Right lobe of liver (tissue), 6 donors: ENCODE measurements around the gene FER. TPM values are rescaled to one million over a fixed set of nuclear protein-coding genes. Genes with fewer than 3 reads are reported as not detected.
"Not testable (repeated sequence)": the region's sequence is repeated elsewhere in the genome, so short reads cannot be mapped to it uniquely, and the experiment has no call there.

Experiments used
- ATAC-seq, 4 donors: fragments of 200-7000 bp; cut with Tn5 transposase; one replicate each; pipeline ENCODE4 v1.9.1; 2020; ENCODE audit warnings: mild to moderate bottlenecking in 4 of 4, moderate library complexity in 4 of 4
- DNase-seq, 3 donors: peaks; one replicate each; pipeline ENCODE4 v3.0.0-alpha.2; 2020
- H3K27ac ChIP-seq, 3 donors: fragments of 200-600 bp; one replicate each; pipeline ENCODE4 v1.8.0; 2022
- H3K27me3 ChIP-seq, 2 donors: fragments of 200-600 bp; one replicate each; pipeline ENCODE4 v1.8.0; 2022
- H3K36me3 ChIP-seq, 4 donors: fragments of 200-600 bp; sonication (generic) in 1 of 4; one replicate each; pipeline versions ENCODE4 v1.5.1 to v1.8.0; 2017 to 2022; ENCODE audit warnings: control low read depth in 1 of 4
- H3K4me1 ChIP-seq, 4 donors: fragments of 200-600 bp; sonication (generic) in 1 of 4; one replicate each; pipeline versions ENCODE4 v1.5.1 to v1.8.0; 2017 to 2022; ENCODE audit warnings: control low read depth in 1 of 4
- H3K4me3 ChIP-seq, 3 donors: fragments of 200-600 bp; one replicate each; pipeline ENCODE4 v1.8.0; 2022
- H3K9me3 ChIP-seq, 4 donors: fragments of 200-600 bp; sonication (generic) in 1 of 4; one replicate each; pipeline versions ENCODE4 v1.5.1 to v1.8.0; 2017 to 2022; ENCODE audit warnings: control low read depth in 1 of 4
- POLR2A ChIP-seq: fragments of 450-650 bp; IDR thresholded peaks from one replicate; pipeline ENCODE4 v1.6.1; 2017; ENCODE audit warnings: antibody characterized with exemption, mild to moderate bottlenecking
- WGBS: methylation state at CpG from one replicate; pipeline ENCODE4 v1.1.6; 2018; ENCODE audit warnings: low coverage, low lambda C conversion rate; ENCODE audit not compliant: insufficient coverage; ENCODE audit errors: missing lambda C conversion rate; 5-methylcytosine and 5-hydroxymethylcytosine counted together
- intact Hi-C, 2 donors: fragments of 100-400 bp; cut with DNase I; formaldehyde crosslinking; loops; one replicate each; pipeline versions ENCODE4 v1.11.2 to v1.14.1; 2022
- total RNA-seq, 6 experiments: library from RNA; depleted of rRNA in 2 of 6; stranded (reverse); fragments of >200 nt in 2 of 6; fragmentation: NEBNext Ultra II Directional in 3 of 6; extraction: Animal tissue kit (Norgen Biotek cat#: 25700) in 3 of 6; gene quantifications; one replicate each; pipeline versions ENCODE4 v1.1.0 to v1.2.4, GENCODE V29; 2016 to 2023
- TF ChIP-seq, protein P1 (sequence below), 4 donors: fragments of 200-600 bp in 3 of 4; fragments of 450-650 bp in 1 of 4; IDR thresholded peaks; one replicate each; pipeline versions ENCODE4 v1.5.1 to v1.8.0; 2016 to 2022; ENCODE audit warnings: antibody characterized with exemption in 4 of 4, mild to moderate bottlenecking in 2 of 4
- donor health status: DM: no; HTN: yes; CAD: no.
- donor health status: DM: no; HTN: no; CAD: no.
- donor health status: DM: no; HTN: no; CAD: no.
- donor health status: DM: no; HTN: yes; CAD: no.
- donor health status: DM: no; HTN: yes; CAD: no.

FER gene
- total RNA-seq, 6 experiments from 2014 or later: 2.6 to 10.9 (median 5.0) TPM

DNA sequence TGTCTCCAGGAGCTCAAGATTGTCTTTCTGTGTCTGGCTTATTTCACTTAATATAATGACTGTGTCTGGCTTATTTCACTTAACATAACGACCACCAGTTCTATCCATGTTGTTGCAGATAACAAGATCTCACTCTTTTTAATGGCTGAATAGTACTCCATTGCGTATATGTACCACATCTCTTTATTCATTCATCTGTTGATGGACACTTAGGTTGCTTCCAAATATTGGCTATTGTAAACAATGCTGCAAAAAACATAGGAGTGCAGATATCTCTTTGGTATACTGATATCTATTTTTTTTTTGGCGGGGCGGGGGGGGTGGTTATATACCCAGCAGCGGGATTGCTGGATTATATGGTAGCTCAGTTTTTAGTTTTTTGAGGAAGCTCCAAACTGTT, 45.5 kb downstream of the FER start:
- H3K9me3 ChIP-seq: no peaks in the 10 kb centered on the region
- ATAC-seq (no peak), DNase-seq (no peak)
- H3K4me1 ChIP-seq: no peaks in the 10 kb centered on the region
- TF ChIP-seq POLR2A: no peak
- TF ChIP-seq, protein P1, sequence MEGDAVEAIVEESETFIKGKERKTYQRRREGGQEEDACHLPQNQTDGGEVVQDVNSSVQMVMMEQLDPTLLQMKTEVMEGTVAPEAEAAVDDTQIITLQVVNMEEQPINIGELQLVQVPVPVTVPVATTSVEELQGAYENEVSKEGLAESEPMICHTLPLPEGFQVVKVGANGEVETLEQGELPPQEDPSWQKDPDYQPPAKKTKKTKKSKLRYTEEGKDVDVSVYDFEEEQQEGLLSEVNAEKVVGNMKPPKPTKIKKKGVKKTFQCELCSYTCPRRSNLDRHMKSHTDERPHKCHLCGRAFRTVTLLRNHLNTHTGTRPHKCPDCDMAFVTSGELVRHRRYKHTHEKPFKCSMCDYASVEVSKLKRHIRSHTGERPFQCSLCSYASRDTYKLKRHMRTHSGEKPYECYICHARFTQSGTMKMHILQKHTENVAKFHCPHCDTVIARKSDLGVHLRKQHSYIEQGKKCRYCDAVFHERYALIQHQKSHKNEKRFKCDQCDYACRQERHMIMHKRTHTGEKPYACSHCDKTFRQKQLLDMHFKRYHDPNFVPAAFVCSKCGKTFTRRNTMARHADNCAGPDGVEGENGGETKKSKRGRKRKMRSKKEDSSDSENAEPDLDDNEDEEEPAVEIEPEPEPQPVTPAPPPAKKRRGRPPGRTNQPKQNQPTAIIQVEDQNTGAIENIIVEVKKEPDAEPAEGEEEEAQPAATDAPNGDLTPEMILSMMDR (IDR thresholded peaks at IDR 0.05): no peak
- no peaks in the 10 kb centered on the region for H3K36me3 ChIP-seq
- H3K4me3 ChIP-seq: no peak overlapping the region
- H3K27me3 ChIP-seq: no peaks in the 10 kb centered on the region
- 90% methylated on average over 5 of the region's 5 CpGs for WGBS
- intact Hi-C loops: no loop called here
- no peak overlapping the region for H3K27ac ChIP-seq

- H3K4me1 ChIP-seq, H3K36me3 ChIP-seq, H3K27ac ChIP-seq, H3K27me3 ChIP-seq, H3K9me3 ChIP-seq, H3K4me3 ChIP-seq, DNase-seq, ATAC-seq, intact Hi-C loops: not testable (repeated sequence)
- 83% methylated on average over 1 of the region's 4 CpGs for WGBS
Observed at GRCh38 chr5:108794349-108794748, 46.7 kb downstream of the FER start.

GRCh38 chr5:108797396-108797795, 49.7 kb downstream of the FER start:
- intact Hi-C loops: no loop called here
- 100% methylated on average over 1 of the region's 2 CpGs for WGBS

DNA sequence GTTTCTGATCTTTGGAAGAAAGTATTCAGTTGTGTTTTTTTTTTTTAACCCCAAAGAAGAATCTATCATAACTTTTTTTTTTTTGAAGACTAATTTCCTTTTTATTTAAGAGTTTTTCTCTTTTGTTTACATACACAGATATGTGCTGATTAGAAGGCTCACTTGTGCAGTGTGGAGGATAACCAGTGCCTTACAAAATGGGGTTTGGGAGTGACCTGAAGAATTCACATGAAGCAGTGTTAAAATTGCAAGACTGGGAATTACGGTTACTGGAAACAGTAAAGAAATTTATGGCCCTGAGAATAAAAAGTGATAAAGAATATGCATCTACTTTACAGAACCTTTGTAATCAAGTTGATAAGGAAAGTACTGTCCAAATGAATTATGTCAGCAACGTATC, 50.3 kb downstream of the FER start:
- intact Hi-C loops: no loop called here
- H3K27me3 ChIP-seq: no peaks in the 10 kb centered on the region
- TF ChIP-seq, protein P1 (IDR thresholded peaks at IDR 0.05): no peak
- TF ChIP-seq POLR2A: no peak
- H3K4me3 ChIP-seq: no peak overlapping the region
- ATAC-seq (no peak), DNase-seq (no peak)
- no peaks in the 10 kb centered on the region for H3K36me3 ChIP-seq
- H3K4me1 ChIP-seq: no peaks in the 10 kb centered on the region
- 65% methylated on average over 2 of the region's 2 CpGs for WGBS
- H3K27ac ChIP-seq: no peak overlapping the region
- H3K9me3 ChIP-seq: no peaks in the 10 kb centered on the region

More at GRCh38 chr5:108797396-108797795, 49.7 kb downstream of the FER start:
- Histone ChIP-seq H3K27ac (no peak overlapping the region), H3K36me3 (no peaks in the 10 kb centered on the region), H3K4me3 (no peak overlapping the region), H3K9me3 (no peaks in the 10 kb centered on the region), H3K27me3 (no peaks in the 10 kb centered on the region), H3K4me1 (no peaks in the 10 kb centered on the region)
- TF ChIP-seq, protein P1 (IDR thresholded peaks at IDR 0.05): no peak
- no peak for TF ChIP-seq POLR2A
- ATAC-seq (no peak), DNase-seq (no peak)

- 94% methylated on average over 2 of the region's 3 CpGs for WGBS
- ATAC-seq: no peak
- no peaks in the 10 kb centered on the region for H3K36me3 ChIP-seq
- TF ChIP-seq POLR2A: no peak
- TF ChIP-seq, protein P1 (IDR thresholded peaks at IDR 0.05): no peak
- no peak overlapping the region for H3K4me3 ChIP-seq
- DNase-seq: no peak
- no peaks in the 10 kb centered on the region for H3K27me3 ChIP-seq
- intact Hi-C loops: no loop called here
- no peaks in the 10 kb centered on the region for H3K4me1 ChIP-seq
- H3K9me3 ChIP-seq: peaks cover 0 to 3% (median 0%) of the 10 kb centered on the region in 4 donors
- H3K27ac ChIP-seq: no peak overlapping the region
Observed at GRCh38 chr5:108798513-108799265, 51.0 kb downstream of the FER start.
